Measurements from ENCODE around the gene CCDC3.

CCDC3 gene

GRCh38 chr10:12927896-12928295 is 73.6 kb downstream of the CCDC3 start:
- no peak for TF ChIP-seq CTCF (conservative IDR thresholded peaks at IDR 0.05; ENCODE audit: low read depth, low read length)
- H3K4me3 ChIP-seq (ENCODE audit: low read length): no peak overlapping the region
- DNase-seq (ENCODE audit: low read depth): no peak

- no peak for DNase-seq (ENCODE audit: low read depth)
- no peak for TF ChIP-seq CTCF (conservative IDR thresholded peaks at IDR 0.05; ENCODE audit: low read depth, low read length)
- H3K4me3 ChIP-seq (ENCODE audit: low read length): no peak overlapping the region
Measured at GRCh38 chr10:12925845-12926244, 75.7 kb downstream of the CCDC3 start.

GRCh38 chr10:12924911-12925310 is 76.6 kb downstream of the CCDC3 start:
- no peak for DNase-seq (ENCODE audit: low read depth)
- TF ChIP-seq CTCF (conservative IDR thresholded peaks at IDR 0.05; ENCODE audit: low read depth, low read length): no peak
- H3K4me3 ChIP-seq (ENCODE audit: low read length): no peak overlapping the region

- H3K4me3 ChIP-seq (ENCODE audit: low read length): no peak overlapping the region
- no peak for DNase-seq (ENCODE audit: low read depth)
- no peak for TF ChIP-seq CTCF (conservative IDR thresholded peaks at IDR 0.05; ENCODE audit: low read depth, low read length)
Measured at GRCh38 chr10:12922117-12922900, 79.2 kb downstream of the CCDC3 start.

GRCh38 chr10:12921163-12921562 is 80.3 kb downstream of the CCDC3 start:
- no peak for TF ChIP-seq CTCF (conservative IDR thresholded peaks at IDR 0.05; ENCODE audit: low read depth, low read length)
- H3K4me3 ChIP-seq (ENCODE audit: low read length): no peak overlapping the region
- no peak for DNase-seq (ENCODE audit: low read depth)

GRCh38 chr10:12919574-12919973 is 81.9 kb downstream of the CCDC3 start:
- DNase-seq (ENCODE audit: low read depth): no peak
- H3K4me3 ChIP-seq (ENCODE audit: low read length): no peak overlapping the region
- TF ChIP-seq CTCF (conservative IDR thresholded peaks at IDR 0.05; ENCODE audit: low read depth, low read length): no peak

- no peak for DNase-seq (ENCODE audit: low read depth)
- no peak overlapping the region for H3K4me3 ChIP-seq (ENCODE audit: low read length)
- TF ChIP-seq CTCF (conservative IDR thresholded peaks at IDR 0.05; ENCODE audit: low read depth, low read length): no peak
Measured at GRCh38 chr10:12916587-12916986, 84.9 kb downstream of the CCDC3 start.
